Activated T-cell treated with anti-CD3 and anti-CD28 coated beads for 48 hours (primary cell): ENCODE data around the gene MICAL1.

Experiments used
- DNase-seq: peaks from one replicate; pipeline ENCODE4 v3.0.0-alpha.2; 2020; ENCODE audit warnings: low read depth

MICAL1 gene

DNA sequence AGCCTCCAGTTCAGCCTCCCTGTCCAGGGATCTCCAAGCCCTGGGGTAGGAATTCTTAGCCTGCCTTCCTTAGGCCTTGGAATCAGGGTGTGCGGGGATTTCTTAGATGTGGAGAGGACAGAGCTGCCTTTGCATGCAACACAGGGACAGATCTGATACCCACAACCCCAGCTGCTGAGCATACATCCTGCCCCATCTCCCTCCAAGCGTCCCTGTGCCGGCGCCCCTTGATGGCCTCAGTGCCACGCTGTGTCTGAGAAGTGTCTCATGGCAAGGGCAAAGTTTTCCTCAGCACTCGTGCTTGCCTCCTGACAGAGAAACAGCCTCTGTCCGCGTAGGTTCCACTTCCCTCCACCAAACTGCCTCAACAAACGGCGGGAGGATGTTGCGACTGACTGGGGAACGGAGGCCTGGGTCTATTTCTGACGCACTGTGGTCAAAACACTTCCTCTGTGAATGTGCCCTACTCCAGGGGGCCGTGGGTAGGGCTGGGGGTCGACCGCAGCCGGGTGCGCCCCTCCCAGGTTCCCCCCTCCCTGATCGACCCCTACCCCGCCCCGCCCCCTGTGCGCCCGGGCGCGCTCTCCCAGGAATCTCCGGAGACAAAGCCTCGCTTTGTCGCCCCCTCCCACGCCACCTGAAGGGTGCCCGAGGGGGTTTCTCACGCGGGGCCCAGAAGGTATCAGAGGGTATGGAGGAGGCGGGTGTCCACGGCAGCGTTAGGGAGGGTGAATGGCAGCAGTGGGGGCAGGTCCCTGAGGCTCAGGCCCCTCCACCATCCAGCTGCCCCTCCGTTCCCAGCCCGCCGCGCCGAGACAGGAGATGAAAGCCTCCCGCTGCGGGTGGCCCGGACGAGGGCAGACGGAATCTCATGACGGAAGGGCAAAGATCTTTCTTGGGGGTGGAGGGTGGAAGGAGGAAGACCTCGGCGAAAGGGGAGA lies 806 bp downstream of the MICAL1 start:
- DNase-seq = peak; percentile 49

DNA sequence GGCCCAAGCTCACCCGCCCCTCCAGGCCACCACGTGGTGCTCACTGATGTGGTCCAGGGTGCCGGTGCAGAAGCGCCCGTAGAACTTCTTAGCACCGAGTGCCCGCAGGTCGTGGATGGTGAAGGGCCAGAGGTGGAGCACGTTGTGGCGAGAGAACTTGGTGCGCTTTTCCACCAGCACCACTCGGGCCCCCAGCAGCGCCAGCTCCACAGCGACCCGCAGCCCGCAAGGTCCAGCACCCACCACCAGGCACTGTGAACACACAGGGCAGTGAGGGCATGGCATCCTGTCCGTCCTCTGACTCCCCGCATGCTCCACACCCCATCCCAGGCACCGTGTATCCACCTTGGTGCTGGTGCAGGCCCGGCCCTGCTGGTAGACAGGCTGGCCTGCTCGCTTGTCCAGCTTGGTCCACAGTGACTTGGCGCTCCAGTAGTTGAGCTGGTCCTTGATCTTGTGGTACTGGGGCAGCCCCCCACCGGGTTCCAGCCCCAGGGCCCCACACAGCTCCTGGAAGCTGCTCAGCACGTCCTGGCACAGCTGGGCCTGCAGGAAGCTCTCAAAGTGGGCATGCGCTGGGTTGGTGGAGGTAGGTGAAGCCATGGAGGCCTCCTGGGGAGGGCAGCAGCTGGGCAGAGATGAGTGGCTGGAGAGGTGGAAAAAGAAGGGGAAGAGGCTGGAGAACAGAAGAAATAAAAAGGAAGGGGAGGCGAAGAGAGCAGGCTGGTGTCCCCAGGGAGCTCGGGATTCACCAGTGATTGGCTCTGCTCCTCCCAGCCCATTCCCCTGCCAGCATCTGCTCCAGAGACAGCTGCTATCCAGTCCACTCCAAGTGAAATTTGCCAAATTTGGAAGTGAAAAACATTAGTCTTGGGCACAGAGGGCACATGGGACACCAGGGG lies 1.7 kb downstream of the MICAL1 start:
- DNase-seq = no peak

DNA sequence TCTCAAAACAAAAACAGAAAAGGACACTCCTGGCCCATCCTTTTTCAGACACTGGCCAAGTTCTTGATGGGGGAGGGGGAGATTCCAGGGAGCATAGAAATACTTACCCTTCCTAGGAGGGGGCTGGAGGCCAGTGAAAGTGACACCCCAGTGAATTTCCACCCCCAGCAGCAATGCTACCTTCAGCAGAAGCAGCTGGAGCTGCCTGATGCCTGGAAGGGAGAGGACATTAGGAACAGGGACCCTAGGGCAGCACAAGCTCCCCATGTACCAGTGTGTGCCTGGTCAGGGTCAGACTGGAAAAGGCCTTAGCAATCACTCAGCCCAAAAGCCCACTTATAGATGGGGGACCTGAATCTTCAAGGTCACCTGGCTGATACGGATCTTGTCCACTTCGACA lies 2.4 kb downstream of the MICAL1 start:
- no peak for DNase-seq

DNA sequence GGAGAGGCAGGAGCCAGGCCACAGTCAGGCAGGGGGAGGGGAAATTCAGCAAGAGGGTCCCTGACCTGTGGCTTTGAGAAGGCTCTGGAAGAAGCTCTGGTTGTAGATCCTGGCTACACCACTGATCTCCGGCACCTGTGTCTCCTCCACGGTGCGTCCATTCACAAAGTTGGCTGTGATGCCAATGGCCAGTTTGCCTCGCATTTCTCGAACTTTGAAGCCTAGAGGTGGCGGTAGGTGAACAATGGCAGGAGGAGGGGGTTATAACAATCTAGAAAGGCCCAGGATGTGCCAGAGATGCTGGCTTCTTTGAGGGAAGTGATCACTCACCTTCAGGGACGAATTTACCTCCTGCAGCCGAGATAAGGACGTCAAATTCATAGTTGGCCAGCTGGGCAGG lies 3.4 kb downstream of the MICAL1 start:
- DNase-seq = no peak

DNA sequence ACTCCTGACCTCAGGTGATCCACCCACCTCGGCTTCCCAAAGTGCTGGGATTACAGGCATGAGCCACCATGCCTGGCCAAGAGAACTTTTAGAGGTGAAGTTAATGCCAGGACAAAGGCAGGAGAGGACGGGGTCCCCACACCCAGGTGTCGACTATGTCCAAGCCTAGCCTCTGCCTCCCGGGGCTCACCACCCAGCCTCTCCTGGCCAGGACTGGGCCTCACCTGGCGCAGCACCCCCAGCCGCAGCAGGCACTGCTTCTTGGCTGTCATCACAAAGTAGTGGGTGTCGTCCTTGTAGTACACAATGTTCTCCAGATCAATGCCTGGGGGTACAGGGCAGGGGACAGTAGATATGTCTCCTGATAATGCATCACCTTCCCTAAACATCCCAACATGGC lies 4.2 kb downstream of the MICAL1 start:
- no peak for DNase-seq

DNA sequence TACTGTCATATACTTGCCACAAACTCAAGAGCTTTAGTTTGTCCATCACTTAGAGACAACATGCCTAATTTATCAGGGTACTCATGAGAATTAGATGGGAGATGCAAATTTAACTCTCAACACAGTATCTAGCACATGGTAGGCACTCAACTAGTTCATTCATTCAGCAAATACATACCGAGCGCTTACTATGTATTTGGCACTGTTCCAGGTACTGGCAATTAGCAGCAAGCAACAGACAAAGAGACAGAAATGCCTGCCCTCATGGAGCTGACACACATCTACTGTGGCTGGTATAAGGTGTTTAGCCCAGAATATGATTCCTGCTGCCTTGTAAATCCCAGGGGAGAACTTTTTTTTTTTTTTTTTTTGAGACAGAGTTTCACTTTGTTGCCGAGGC lies 4.8 kb downstream of the MICAL1 start:
- no peak for DNase-seq

DNA sequence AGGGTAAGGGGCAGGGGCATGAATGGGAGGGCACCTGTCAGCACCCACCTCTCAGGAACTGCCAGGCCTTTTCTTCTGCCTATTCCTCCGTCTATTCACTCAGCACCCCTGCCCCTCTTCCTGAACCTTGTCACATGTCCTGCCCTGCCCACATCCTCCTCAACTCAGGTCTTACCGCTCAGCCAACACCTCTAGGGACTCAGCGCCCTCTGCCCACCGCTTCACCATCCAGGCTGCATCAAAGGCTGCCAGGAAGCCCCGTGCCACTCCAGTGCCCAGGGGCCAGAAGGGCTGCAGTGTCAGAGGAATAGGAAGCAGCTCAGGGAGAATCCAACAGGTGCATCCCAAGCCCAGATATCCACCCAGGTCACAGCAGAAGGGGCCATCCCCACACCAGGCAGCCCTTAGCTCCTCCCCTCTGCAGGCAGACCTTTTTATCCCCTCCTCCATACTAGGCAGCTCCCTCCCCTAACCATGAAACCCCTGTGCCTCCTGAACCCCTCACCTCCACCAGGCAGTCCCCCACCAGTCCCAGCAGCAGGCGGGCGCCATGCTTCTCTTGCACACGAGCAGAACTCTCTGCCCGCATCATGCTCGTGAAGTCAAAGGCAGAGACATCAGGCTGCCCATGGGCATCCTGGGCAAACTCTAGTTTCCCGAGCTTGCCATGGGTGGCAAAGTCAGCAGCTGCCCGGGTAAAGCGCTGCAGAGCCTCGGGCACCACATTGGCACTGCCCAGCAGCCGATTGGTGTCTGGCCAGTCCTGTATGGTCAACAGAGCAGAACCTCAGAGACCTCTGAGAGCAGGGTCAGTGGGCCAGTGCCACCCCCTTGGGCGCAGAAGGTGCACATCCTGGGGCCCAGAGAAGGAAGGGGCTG lies 5.5 kb downstream of the MICAL1 start:
- no peak for DNase-seq

DNA sequence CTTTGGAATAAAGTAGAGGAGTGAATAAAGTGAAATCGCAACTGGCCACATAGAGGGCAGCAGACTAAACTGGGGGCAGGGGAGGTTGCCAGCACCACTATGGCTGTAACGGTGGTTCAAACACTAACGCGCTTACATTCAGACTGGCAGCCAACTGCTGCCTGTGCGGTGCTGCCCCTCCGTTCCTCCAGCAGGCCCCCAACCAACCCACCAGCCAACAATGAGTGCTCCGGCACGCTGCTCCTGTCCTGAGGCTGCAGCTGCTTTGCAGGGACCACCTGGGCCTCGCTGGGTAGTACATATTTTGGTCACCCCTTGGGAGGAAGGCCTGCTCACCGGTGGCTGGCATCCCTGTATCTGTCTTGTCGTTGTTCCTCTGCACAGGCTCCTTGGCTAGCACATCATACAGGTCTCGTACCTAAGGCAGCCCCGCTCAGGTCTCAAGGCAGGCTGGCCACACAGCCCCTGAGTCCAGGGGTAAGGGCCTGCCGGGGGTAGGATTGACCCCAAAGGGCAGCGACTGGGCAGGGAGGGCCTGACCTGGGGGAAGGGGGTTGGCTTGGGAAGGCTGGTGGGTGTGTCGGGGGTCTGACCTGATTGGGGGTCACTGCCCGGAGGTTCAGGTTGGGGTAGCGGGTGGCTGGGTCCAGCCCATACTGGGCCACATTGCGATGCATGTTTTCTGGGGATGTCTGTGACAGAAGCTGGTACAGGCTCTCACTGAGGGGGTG lies 6.3 kb downstream of the MICAL1 start:
- no peak for DNase-seq

DNA sequence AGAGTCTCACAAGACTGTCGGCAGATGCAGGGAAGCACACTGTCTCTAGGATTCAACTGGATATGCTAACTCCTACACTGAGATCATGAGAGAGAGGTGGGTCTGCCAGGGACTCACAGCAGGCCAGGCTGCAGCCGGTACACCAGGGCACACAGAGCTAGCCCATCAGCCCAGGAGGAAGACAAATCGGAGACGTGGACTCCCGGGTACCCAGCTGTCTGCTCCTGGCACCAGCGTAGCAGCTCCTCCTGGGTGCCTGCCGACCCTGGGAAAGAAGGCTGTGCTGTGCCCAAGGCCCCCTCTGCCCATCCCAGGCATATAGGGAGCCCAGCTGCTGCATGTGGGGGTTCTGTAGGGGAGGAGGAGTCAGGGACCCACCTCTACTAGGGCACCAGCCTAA lies 7.0 kb downstream of the MICAL1 start:
- DNase-seq = no peak

DNA sequence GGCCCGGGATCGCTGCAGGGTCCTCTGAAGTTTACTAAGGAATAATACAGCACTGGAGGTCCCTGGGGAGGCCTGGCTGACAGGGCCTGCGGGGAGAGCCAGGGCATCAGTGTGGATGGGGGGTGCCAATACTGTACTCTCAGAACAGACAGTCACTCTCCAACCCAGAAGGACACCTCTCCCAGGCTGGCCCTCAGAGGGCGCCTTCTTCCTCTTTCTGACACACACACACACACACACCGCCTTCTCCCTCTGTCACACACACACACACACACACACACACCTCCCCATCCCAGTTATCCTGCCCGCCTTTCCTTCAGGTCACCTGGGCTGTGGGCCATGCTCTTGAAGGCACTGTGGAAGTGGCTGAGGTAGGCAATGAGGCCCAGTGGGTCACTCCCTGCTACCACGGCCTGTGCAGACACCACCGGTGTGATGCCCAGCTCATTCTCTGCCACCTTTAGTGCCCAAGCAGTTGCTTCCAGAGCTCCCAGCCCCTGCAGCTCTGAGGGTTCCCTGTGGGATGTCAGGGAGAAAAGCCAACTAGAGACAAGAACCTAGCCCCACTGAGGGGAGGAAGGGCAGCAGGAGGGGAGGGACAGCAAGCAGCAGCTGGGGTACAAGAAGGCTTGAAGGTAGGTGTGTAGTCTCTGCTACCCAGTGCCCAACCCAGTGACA lies 7.6 kb downstream of the MICAL1 start:
- DNase-seq = no peak

DNA sequence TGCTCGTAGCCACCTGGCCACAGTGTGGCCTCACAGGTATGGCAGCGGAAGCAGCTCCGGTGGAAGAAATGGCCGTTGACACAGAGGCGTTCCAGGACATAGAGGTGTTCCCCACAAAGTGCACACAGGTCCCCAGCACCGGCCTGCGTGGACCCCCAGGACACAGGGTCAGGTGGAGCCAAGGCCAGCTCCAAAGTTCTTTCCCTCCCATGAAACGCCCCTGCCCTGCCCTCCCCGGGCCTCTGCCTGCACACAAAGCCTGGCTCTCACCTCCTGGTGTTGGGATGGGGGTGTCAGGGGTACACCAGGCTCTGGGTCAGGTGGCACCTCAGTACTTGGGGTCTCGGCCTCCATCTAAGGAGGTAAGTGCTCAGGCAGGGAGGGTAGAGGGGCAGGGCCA lies 8.5 kb downstream of the MICAL1 start:
- DNase-seq = no peak

DNA sequence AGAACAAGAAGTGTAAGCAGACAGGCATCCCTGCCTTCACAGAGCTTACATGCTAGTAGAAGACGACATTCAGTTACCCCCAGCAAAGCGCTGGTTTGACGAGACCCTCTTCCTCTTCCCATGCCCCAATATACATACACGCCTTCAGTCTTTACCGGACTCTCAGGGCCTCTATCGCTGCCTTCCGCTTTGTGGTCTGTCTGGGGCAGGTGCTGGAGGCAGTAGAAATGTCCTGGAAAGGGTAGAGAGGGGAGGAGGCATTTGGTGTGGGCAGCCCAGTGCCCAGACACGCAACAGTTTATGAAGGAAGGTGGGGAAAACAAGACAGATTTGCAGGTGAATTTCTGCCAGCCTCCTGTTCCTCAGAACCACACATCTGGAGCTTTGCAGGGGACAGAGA lies 9.0 kb downstream of the MICAL1 start:
- no peak for DNase-seq

DNA sequence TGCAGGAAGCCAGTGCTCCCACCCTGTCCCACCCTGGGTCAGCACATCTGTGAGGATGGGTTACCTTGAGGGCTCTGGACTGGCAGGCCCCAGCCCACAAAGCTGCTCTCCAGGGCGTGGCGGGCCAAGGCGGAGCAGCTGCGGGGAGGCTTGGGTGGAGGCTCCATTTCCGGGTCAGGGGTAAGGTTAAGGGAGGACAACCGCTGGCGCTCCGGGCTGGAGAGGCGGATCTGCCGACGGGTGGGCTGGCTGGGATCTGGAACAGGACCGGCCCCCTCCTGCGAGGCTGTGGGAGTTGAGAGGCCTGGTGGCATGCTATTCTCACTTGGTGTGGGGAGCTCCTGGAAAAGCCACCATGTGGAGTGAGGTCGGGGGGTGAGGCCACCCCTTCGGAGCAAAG lies 9.5 kb downstream of the MICAL1 start:
- DNase-seq = no peak

DNA sequence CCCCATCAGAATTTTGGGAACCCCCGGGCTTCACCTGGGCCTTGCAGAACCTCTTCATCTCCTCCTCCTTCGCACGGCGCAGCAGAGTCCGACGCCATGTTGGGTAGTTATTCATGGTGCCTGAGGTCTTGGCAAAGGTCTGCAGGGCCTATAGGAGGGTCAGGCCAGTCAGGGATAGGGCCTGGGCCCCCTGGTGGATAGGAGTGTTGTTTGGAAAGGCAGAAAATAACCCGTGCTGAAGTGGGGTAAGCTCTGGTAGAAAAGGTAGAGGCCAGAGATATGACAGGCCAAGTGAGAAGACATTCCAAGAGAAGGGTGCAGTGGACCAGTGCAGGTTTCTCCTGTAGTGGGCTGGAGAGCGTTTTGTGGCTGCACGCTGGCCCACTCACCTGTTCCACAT lies 10.2 kb downstream of the MICAL1 start:
- DNase-seq = no peak

DNA sequence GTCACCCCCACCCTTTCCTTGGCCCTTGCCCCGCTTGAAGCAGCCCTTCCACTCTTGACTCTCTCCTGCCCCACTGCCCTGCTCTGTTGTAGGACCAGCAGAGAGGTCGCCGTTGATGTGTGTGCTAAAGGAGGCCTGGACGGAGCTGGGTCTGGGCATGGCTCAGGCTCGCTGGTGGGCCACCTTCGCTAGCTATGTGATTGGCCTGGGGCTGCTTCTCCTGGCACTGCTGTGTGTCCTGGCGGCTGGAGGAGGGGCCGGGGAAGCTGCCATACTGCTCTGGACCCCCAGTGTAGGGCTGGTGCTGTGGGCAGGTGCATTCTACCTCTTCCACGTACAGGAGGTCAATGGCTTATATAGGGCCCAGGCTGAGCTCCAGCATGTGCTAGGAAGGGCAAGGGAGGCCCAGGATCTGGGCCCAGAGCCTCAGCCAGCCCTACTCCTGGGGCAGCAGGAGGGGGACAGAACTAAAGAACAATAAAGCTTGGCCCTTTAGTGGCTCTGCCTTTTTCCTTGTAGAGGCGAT lies 12.1 kb downstream of the MICAL1 start:
- no peak for DNase-seq

DNA sequence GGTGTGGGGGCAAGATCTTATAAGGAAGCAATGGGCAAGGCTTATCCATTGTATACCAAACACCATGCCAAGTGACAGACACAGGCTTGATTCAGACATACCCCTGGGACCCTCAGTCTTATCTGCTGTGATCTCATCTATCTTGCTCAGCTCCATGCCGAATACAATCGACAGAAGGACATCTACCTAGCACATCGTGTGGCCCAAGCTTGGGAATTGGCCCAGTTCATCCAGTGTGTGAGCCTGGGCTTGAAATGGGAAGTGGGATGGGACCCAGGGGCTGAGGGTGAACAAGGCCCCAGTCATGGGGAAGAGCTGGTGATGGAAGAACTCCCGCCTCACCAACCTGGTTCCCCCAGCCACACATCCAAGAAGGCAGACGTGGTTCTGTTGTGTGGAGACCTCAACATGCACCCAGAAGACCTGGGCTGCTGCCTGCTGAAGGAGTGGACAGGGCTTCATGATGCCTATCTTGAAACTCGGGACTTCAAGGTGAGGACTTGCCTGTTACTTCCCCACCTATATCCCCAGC lies 13.1 kb downstream of the MICAL1 start:
- no peak for DNase-seq

DNA sequence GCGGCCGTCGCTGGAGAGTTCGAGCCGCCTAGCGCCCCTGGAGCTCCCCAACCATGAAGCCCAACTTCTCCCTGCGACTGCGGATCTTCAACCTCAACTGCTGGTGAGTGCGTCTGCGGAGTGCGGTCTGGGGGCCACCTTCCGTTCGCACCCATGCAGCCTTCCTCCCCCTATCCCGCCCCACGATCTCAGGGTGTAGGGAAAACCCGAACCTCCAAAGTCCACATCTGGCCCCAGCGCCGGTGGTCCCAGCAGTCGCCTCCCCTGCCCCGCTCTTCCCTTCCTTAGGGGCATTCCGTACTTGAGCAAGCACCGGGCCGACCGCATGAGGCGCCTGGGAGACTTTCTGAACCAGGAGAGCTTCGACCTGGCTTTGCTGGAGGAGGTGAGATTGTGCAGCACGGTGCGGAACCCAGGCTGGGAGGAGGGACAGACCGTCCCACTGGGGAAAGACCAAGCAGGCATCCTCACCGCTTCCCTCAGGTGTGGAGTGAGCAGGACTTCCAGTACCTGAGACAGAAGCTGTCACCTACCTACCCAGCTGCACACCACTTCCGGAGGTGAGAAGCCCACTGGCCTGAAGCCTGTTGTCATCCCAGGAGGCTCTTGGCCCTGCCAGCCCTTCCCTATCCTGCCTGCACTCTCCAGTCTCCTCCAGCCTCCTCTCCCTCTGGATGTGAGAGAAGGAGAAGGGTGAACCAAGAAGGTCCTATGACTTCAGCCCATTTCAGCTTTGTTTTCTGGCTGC lies 14.3 kb downstream of the MICAL1 start:
- peak; percentile 27 for DNase-seq

DNA sequence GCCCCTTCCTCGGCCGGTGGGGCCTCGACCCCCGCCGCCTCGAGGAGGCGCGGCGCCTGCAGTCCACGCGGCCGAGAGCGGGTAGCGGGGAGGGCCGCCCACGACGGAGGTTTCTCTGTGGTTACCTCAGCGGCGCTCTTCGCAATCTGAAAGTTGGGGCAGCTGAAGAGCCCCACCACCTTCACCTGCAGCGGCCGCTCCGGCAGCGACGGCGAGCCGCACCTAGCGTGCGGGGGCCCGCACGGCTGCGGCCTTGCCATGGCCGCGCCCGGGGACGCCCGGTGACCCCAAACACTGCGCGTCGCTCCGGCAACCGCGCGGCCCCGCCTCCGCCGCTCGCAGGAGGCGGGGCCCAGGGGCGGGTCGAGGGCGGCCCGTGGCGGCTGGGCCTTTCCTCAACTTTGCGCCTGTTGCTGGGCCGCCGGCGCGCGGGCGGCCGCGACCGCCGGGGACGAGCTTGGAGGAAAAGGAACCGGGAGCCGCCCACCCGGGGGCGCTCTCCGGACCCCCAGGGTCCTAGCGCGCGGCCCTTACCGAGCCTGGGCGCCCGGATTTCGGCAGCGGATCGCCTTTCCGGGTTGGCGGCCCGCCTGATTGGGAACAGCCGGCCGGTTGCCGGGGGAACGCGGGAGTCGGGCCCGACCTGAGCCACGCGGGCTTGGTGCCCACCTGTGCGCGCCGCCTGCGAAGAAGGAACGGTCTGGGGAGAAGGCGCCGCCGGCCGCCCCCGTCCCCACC lies 15.1 kb downstream of the MICAL1 start, which contains the start of the genes PPIL6 and SMPD2:
Gene PPIL6 (minus strand): TSS at position 298 of the 738 bp plus-strand sequence. CDS start 38 bp downstream, at position 260.
Gene SMPD2 (plus strand): TSS at position 394 of the 738 bp plus-strand sequence. CDS start 398 bp downstream, outside the sequence.
- DNase-seq = peak; percentile 82
